MM.1S (cell line): ENCODE measurements around the gene LINC01488.

Experiments
- CTCF ChIP-seq: fragments of 300-600 bp; sonication (generic); IDR thresholded peaks from 2 replicates; pipeline ENCODE4 v1.5.1; 2016; ENCODE audit warnings: antibody characterized with exemption, low read length, mixed read lengths
- EZH2 ChIP-seq: fragments of 300-600 bp; sonication (generic); optimal IDR thresholded peaks from 2 replicates; pipeline ENCODE3; 2017; ENCODE audit warnings: low read depth, mild to moderate bottlenecking, antibody characterized with exemption, low read length, mixed read lengths
- EZH2phosphoT487 ChIP-seq: fragments of 300-600 bp; sonication (generic); IDR thresholded peaks from 2 replicates; pipeline ENCODE4 v1.6.1; 2018; ENCODE audit warnings: antibody characterized with exemption, low read length

GRCh38 chr11:69479591-69480271, 1.7 kb upstream of the LINC01488 start:
- no peak for TF ChIP-seq EZH2
- no peak for TF ChIP-seq CTCF
- TF ChIP-seq EZH2phosphoT487: no peak
